GM23338 (cell line): ENCODE results near the gene MUC7. TPM values are rescaled to one million over a fixed set of nuclear protein-coding genes. Genes with fewer than 3 reads are reported as not detected.

Experiments used
- ATAC-seq: fragments of 200-7000 bp; cut with Tn5 transposase; 3 replicates; pipeline ENCODE4 v1.9.1; 2020
- DNase-seq: peaks from one replicate; pipeline ENCODE4 v3.0.0-alpha.2; 2015; ENCODE audit warnings: low spot score
- H2AFZ ChIP-seq: fragments of 200-600 bp; sonication (generic); 2 replicates; pipeline ENCODE4 v1.8.0; 2016; ENCODE audit warnings: antibody characterized with exemption, mild to moderate bottlenecking, moderate library complexity
- H3F3A ChIP-seq: fragments of 200-600 bp; sonication (generic); replicated peaks from 2 replicates; pipeline ENCODE4 v1.8.0; 2017; ENCODE audit warnings: antibody characterized with exemption, mixed run types, low read depth
- H3K27ac ChIP-seq: fragments of 200-600 bp; sonication (generic); 2 replicates; pipeline ENCODE4 v1.6.1; 2016; ENCODE audit warnings: low read depth
- H3K27me3 ChIP-seq: fragments of 200-600 bp; sonication (generic); 2 replicates; pipeline ENCODE4 v1.8.0; 2016; ENCODE audit warnings: mild to moderate bottlenecking, mixed run types, moderate library complexity; ENCODE audit not compliant: insufficient read depth
- H3K36me3 ChIP-seq: fragments of 200-600 bp; sonication (generic); 2 replicates; pipeline ENCODE4 v1.8.0; 2016; ENCODE audit warnings: mild to moderate bottlenecking; ENCODE audit not compliant: insufficient read depth
- H3K4me1 ChIP-seq: fragments of 200-600 bp; sonication (generic); 2 replicates; pipeline ENCODE4 v1.8.0; 2016; ENCODE audit warnings: mild to moderate bottlenecking, moderate library complexity; ENCODE audit not compliant: insufficient read depth
- H3K4me2 ChIP-seq: fragments of 200-600 bp; sonication (generic); 2 replicates; pipeline ENCODE4 v1.7.1; 2017; ENCODE audit warnings: mixed run types
- H3K4me3 ChIP-seq: fragments of 200-600 bp; sonication (generic); 2 replicates; pipeline ENCODE4 v1.6.1; 2016; ENCODE audit warnings: mixed run types
- H3K79me2 ChIP-seq: fragments of 200-600 bp; sonication (generic); replicated peaks from 2 replicates; pipeline ENCODE4 v1.8.0; 2017; ENCODE audit warnings: mild to moderate bottlenecking; ENCODE audit not compliant: insufficient read depth
- H3K9me2 ChIP-seq: fragments of 200-600 bp; sonication (generic); 2 replicates; pipeline ENCODE4 v1.8.0; 2017; ENCODE audit not compliant: insufficient read depth
- H4K20me1 ChIP-seq: fragments of 200-600 bp; sonication (generic); replicated peaks from 2 replicates; pipeline ENCODE4 v1.8.0; 2017; ENCODE audit warnings: mild to moderate bottlenecking; ENCODE audit not compliant: insufficient read depth
- H3K27ac Mint-ChIP-seq: 2 replicates; pipeline ENCODE4 v1.8.0; 2020; ENCODE audit warnings: inconsistent platforms, mild to moderate bottlenecking, moderate library complexity, mixed read lengths
- H3K27me3 Mint-ChIP-seq: 3 replicates; pipeline ENCODE4 v1.8.0; 2022; ENCODE audit warnings: low read depth, mild to moderate bottlenecking, moderate library complexity, mixed read lengths, inconsistent platforms; ENCODE audit not compliant: insufficient read depth, poor library complexity
- H3K36me3 Mint-ChIP-seq: 3 replicates; pipeline ENCODE4 v1.8.0; 2021; ENCODE audit warnings: low read depth, mild to moderate bottlenecking, inconsistent platforms, moderate library complexity, mixed read lengths
- H3K4me1 Mint-ChIP-seq: 3 replicates; pipeline ENCODE4 v1.8.0; 2020; ENCODE audit warnings: mild to moderate bottlenecking, inconsistent platforms, mixed read lengths
- H3K4me3 Mint-ChIP-seq: 3 replicates; pipeline ENCODE4 v1.8.0; 2021; ENCODE audit warnings: moderate library complexity, mild to moderate bottlenecking, inconsistent platforms, mixed read lengths
- H3K9me3 Mint-ChIP-seq: 3 replicates; pipeline ENCODE4 v1.8.0; 2020; ENCODE audit warnings: moderate library complexity, mild to moderate bottlenecking, inconsistent platforms, mixed read lengths
- CREB1 ChIP-seq: fragments of 250-450 bp; sonication (Bioruptor Pico); IDR thresholded peaks from 2 replicates; pipeline ENCODE4 v1.5.0; 2020; ENCODE audit warnings: low read depth, mild to moderate bottlenecking, moderate library complexity
- ETS1 ChIP-seq: IDR thresholded peaks from 2 replicates; pipeline ENCODE4 v1.6.1; 2016; ENCODE audit warnings: antibody characterized with exemption
- EZH2 ChIP-seq: fragments of 200-600 bp; sonication (generic); IDR thresholded peaks from one replicate; pipeline ENCODE4 v1.8.0; 2017; ENCODE audit warnings: antibody characterized with exemption, mild to moderate bottlenecking, low read depth; ENCODE audit not compliant: unreplicated experiment
- EZH2phosphoT487 ChIP-seq: fragments of 200-600 bp; sonication (generic); IDR thresholded peaks from one replicate; pipeline ENCODE4 v1.8.1; 2018; ENCODE audit warnings: antibody characterized with exemption; ENCODE audit not compliant: unreplicated experiment
- NANOG ChIP-seq: IDR thresholded peaks from 2 replicates; pipeline ENCODE4 v1.6.1; 2016; ENCODE audit warnings: antibody characterized with exemption, borderline replicate concordance
- POLR2AphosphoS5 ChIP-seq: IDR thresholded peaks from 2 replicates; pipeline ENCODE4 v1.6.1; 2016; ENCODE audit warnings: antibody characterized with exemption, low read depth
- STAT1 ChIP-seq: IDR thresholded peaks from one replicate; pipeline ENCODE4 v1.6.1; 2016; ENCODE audit warnings: antibody characterized with exemption; ENCODE audit not compliant: unreplicated experiment
- ZNF114 ChIP-seq: fragments of 250-450 bp; sonication (Bioruptor Pico); IDR thresholded peaks from 2 replicates; pipeline ENCODE4 v1.5.0; 2020; ENCODE audit warnings: mild to moderate bottlenecking, moderate library complexity
- ZNF331 ChIP-seq: fragments of 250-450 bp; sonication (Bioruptor Pico); IDR thresholded peaks from 2 replicates; pipeline ENCODE4 v1.5.0; 2020; ENCODE audit warnings: low read depth, mild to moderate bottlenecking, moderate library complexity
- ZNF462 ChIP-seq: fragments of 250-450 bp; sonication (Bioruptor Pico); IDR thresholded peaks from 2 replicates; pipeline ENCODE4 v1.5.0; 2020; ENCODE audit warnings: mild to moderate bottlenecking, moderate library complexity
- polyA plus RNA-seq: library from polyadenylated mRNA; unstranded; fragments of >200 nt; fragmentation: Nextera tagmentation; extraction: Ambion mirVana; gene quantifications from 2 replicates; pipeline ENCODE4 v1.2.1, GENCODE V29; 2016
- total RNA-seq: library from RNA; depleted of rRNA; stranded (reverse); fragments of >200 nt; shearing (Covaris generic); gene quantifications from 2 replicates; pipeline ENCODE4 v1.2.3, GENCODE V29; 2014

The MUC7 gene
- total and polyA plus RNA-seq, 2 experiments from 2014 or later: not detected

- DNase-seq: no peak
- Mint-ChIP-seq H3K27me3 (no peaks in the 10 kb centered on the region), H3K4me1 (no peaks in the 10 kb centered on the region), H3K4me3 (no peak overlapping the region), H3K27ac (no peak overlapping the region), H3K36me3 (no peaks in the 10 kb centered on the region), H3K9me3 (no peaks in the 10 kb centered on the region)
- Histone ChIP-seq H3K4me1 (no peaks in the 10 kb centered on the region), H3K36me3 (no peaks in the 10 kb centered on the region), H2AFZ (no peak overlapping the region), H3K4me3 (no peak overlapping the region), H3K27ac (no peak overlapping the region), H3F3A (no peaks in the 10 kb centered on the region), H4K20me1 (no peaks in the 10 kb centered on the region), H3K79me2 (no peaks in the 10 kb centered on the region), H3K4me2 (no peak overlapping the region), H3K27me3 (no peaks in the 10 kb centered on the region), H3K9me2 (0 out of 2 replicates have a peak, but pooled peaks cover 6% of the 10 kb centered on the region)
- TF ChIP-seq ZNF462 (CRISPR knock-in tag) (no peak), POLR2AphosphoS5 (no peak), ZNF331 (no peak), EZH2 (no peak), EZH2phosphoT487 (no peak), NANOG (no peak), CREB1 (CRISPR knock-in tag) (no peak), ETS1 (no peak), STAT1 (no peak), ZNF114 (CRISPR knock-in tag) (no peak)
- ATAC-seq: no peak
Measured at GRCh38 chr4:70508801-70509200, 36.8 kb downstream of the MUC7 start.
